ENCODE results near the gene ATP2B2. TPM values are rescaled to one million over a fixed set of nuclear protein-coding genes. Genes with fewer than 3 reads are reported as not detected.
A peak's percentile ranks its signal among the peaks of the same experiment; 100 is the strongest.

The ATP2B2 gene
- total RNA-seq, 6 experiments from 2014 or later: 25.9 to 45.1 (median 35.1) TPM

DNA sequence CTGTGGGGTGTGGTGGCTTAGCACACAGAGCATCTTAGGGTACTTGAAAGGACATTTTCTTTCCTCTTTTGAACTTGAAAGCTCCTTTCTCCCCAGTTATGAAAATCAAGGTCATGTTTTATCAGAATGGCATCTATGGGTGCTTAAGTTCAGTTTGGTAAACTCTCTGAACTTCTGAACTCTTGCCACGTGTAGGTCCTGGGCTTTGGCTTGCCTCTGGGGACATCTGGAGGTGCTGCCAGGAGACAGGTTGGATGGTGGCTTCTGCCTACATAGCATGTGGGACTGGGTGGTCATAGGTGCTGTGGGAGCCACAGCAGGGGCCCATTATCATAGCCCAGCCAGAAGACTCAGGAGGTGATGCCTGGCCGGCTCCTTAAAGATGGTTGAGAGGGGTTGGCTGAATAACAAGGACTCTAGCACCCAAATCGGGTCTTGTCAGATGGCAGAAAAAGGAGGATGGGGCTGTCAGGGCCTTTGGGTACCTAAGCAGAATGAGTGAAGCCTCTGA is 228.2 kb downstream of the ATP2B2 start:
- 70% methylated on average over 3 of the region's 3 CpGs for WGBS (ENCODE audit: insufficient coverage, low coverage, low lambda C conversion rate, missing lambda C conversion rate)
- TF ChIP-seq, protein P1, sequence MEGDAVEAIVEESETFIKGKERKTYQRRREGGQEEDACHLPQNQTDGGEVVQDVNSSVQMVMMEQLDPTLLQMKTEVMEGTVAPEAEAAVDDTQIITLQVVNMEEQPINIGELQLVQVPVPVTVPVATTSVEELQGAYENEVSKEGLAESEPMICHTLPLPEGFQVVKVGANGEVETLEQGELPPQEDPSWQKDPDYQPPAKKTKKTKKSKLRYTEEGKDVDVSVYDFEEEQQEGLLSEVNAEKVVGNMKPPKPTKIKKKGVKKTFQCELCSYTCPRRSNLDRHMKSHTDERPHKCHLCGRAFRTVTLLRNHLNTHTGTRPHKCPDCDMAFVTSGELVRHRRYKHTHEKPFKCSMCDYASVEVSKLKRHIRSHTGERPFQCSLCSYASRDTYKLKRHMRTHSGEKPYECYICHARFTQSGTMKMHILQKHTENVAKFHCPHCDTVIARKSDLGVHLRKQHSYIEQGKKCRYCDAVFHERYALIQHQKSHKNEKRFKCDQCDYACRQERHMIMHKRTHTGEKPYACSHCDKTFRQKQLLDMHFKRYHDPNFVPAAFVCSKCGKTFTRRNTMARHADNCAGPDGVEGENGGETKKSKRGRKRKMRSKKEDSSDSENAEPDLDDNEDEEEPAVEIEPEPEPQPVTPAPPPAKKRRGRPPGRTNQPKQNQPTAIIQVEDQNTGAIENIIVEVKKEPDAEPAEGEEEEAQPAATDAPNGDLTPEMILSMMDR (IDR thresholded peaks at IDR 0.05): no peak
- no peak for TF ChIP-seq POLR2A (IDR thresholded peaks at IDR 0.05)
- intact Hi-C loops (cut with DNase I): no loop called here
- no peak overlapping the region for H3K4me3 ChIP-seq
- no peaks in the 10 kb centered on the region for H3K9me3 ChIP-seq
- H3K27me3 ChIP-seq: no peaks in the 10 kb centered on the region
- peaks cover 0 to 44% (median 11%) of the 10 kb centered on the region in 4 donors for H3K36me3 ChIP-seq
- ATAC-seq: peak in 1 of 4 donors; percentile 52
- DNase-seq: no peak
- peaks cover 0 to 30% (median 12%) of the 10 kb centered on the region in 4 donors for H3K4me1 ChIP-seq
- H3K27ac ChIP-seq: no peak overlapping the region

DNA sequence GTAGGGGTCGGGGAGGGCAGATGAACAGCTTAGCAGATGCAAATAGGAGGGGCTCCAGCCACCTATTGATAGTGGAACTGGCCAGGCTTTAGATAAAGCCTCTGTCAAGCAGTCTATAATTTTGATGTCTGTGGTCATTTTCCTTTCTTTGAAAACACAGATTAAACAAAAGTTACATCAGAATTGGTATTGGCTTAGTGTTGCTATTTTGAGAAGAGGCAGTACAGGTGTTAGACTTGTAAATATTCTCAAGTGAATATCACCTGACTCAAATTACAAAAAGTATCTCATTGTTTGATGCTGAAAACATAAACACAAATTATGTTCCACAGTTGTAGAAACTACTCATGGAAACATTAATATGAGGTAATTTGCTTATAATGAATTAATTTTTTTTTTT is 230.8 kb downstream of the ATP2B2 start:
- Histone ChIP-seq H3K36me3 (peaks cover 0 to 55% (median 12%) of the 10 kb centered on the region in 4 donors), H3K4me1 (peaks cover 0 to 30% (median 12%) of the 10 kb centered on the region in 4 donors), H3K4me3 (no peak overlapping the region), H3K27me3 (no peaks in the 10 kb centered on the region), H3K27ac (no peak overlapping the region), H3K9me3 (no peaks in the 10 kb centered on the region)
- DNase-seq (no peak), ATAC-seq (peak in 3 of 4 donors; percentile 17 to 35 (median 21))
- no peak for TF ChIP-seq POLR2A (IDR thresholded peaks at IDR 0.05)
- TF ChIP-seq, protein P1 (IDR thresholded peaks at IDR 0.05): no peak
- 33% methylated on average over 1 of the region's 1 CpG for WGBS (ENCODE audit: insufficient coverage, low coverage, low lambda C conversion rate, missing lambda C conversion rate)
- intact Hi-C loops (cut with DNase I): no loop called here

MicroRNAs within 50 kb of the gene (microRNA counts, 767-probe panel; counts per million panel counts)
- microRNA hsa-miR-378b (237 counts per million), microRNA hsa-miR-885-3p (237 counts per million), microRNA hsa-miR-885-5p (11,697 counts per million, percentile 71 among the panel's probes with 10 or more counts)

Small RNA genes lying within 50 kb of the gene (microRNA-seq; reads per million reads assigned to microRNA genes)
- 0 to 1.3 reads per million in 2 donors for gene MIR378B
- 332 to 449 reads per million in 2 donors for gene MIR885

Small RNA genes lying within 50 kb of the gene (small RNA-seq; reads per million reads assigned to genes)
- gene MIR378B: 0 to 0.19 reads per million in 2 experiments
- 1.2 to 2.1 reads per million in 2 experiments for gene MIR885
- 0 reads per million in 2 experiments for gene RF02126

Other genes with a start within 250 kb of the ATP2B2 start
- under 1 TPM in 2 of 6 experiments, not detected in 4; 0.32 to 0.43 TPM for gene GHRL, start 212.6 kb downstream of the ATP2B2 start, total RNA-seq
- gene SEC13, start 184.5 kb downstream of the ATP2B2 start, total RNA-seq: 10 to 100 TPM; 49.1 to 74.7 (median 64.4) TPM

Data from right lobe of liver (tissue), 6 donors.